Ovary (tissue), 3 donors: ENCODE measurements around the gene TPK1.

ENCODE experiments used
- EP300 ChIP-seq: sonication (generic); formaldehyde crosslinking; IDR thresholded peaks from one replicate; pipeline ENCODE4 v1.6.1; 2017; ENCODE audit warnings: antibody characterized with exemption
- POLR2A ChIP-seq: fragments of 450-650 bp; IDR thresholded peaks from one replicate; pipeline ENCODE4 v1.6.1; 2017; ENCODE audit warnings: antibody characterized with exemption, mild to moderate bottlenecking, moderate library complexity
- TF ChIP-seq, protein P1 (sequence below), 3 donors: fragments of 450-650 bp in 2 of 3; fragments of 200-600 bp in 1 of 3; IDR thresholded peaks; one replicate each; pipeline versions ENCODE4 v1.5.1 to v1.8.0; 2016 to 2022; ENCODE audit warnings: antibody characterized with exemption in 3 of 3, mild to moderate bottlenecking in 1 of 3
- donor health status: DM: no; HTN: no; CAD: no.

DNA sequence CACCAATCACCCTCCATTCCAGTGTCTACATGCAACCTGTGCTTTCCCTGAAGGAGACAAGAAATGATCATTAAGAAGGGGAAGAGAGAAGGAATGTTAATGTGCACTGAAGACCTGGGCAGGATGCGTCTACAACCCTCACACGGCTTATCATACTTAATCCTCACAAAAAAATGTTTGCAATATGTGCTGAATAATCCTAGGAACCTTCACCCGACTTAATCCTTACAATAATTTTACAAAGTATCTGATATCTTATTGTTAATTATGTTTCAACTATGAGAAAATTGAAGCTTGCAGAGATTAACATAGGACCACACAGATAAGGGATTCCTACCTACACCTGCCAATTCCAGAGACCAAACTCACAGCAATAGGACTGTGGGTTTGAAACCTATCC lies 287.3 kb downstream of the TPK1 start:
- TF ChIP-seq, protein P1, sequence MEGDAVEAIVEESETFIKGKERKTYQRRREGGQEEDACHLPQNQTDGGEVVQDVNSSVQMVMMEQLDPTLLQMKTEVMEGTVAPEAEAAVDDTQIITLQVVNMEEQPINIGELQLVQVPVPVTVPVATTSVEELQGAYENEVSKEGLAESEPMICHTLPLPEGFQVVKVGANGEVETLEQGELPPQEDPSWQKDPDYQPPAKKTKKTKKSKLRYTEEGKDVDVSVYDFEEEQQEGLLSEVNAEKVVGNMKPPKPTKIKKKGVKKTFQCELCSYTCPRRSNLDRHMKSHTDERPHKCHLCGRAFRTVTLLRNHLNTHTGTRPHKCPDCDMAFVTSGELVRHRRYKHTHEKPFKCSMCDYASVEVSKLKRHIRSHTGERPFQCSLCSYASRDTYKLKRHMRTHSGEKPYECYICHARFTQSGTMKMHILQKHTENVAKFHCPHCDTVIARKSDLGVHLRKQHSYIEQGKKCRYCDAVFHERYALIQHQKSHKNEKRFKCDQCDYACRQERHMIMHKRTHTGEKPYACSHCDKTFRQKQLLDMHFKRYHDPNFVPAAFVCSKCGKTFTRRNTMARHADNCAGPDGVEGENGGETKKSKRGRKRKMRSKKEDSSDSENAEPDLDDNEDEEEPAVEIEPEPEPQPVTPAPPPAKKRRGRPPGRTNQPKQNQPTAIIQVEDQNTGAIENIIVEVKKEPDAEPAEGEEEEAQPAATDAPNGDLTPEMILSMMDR (IDR thresholded peaks at IDR 0.05): no peak
- no peak for TF ChIP-seq EP300
- no peak for TF ChIP-seq POLR2A
